Neural progenitor cell (in vitro differentiated cells): ENCODE results near the gene NIT1.

Experiments
- EZH2 ChIP-seq: fragments of 200-600 bp; sonication (generic); IDR thresholded peaks from 2 replicates; pipeline ENCODE4 v1.6.1; 2017; ENCODE audit warnings: antibody characterized with exemption, mild to moderate bottlenecking, moderate library complexity
- EZH2phosphoT487 ChIP-seq: fragments of 200-600 bp; sonication (generic); IDR thresholded peaks from 2 replicates; pipeline ENCODE4 v1.6.1; 2017; ENCODE audit warnings: antibody characterized with exemption
- TF ChIP-seq, protein P1 (sequence below): fragments of 200-600 bp; sonication (generic); IDR thresholded peaks from 2 replicates; pipeline ENCODE4 v1.5.1; 2017; ENCODE audit warnings: antibody characterized with exemption, mild to moderate bottlenecking

DNA sequence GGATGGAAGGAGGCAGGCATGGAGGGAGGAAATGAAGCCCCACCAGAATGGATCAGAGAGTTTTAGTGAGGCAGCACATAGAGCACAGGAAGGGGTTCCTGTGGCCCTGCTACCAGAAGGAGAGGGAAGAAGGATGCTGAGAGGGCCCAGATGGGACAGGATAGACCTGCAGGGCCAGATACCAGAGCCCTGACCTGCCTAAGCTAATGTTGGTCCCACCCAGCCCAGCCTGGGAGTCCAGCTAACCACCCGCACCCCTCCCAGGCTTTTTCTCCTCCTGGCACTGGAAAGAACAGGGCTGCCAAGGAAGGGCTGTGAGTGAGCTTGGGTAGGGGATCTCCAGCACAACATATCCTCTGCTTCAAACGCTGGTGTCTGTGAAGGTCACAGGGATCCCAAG lies 35.4 kb upstream of the NIT1 start:
- TF ChIP-seq, protein P1, sequence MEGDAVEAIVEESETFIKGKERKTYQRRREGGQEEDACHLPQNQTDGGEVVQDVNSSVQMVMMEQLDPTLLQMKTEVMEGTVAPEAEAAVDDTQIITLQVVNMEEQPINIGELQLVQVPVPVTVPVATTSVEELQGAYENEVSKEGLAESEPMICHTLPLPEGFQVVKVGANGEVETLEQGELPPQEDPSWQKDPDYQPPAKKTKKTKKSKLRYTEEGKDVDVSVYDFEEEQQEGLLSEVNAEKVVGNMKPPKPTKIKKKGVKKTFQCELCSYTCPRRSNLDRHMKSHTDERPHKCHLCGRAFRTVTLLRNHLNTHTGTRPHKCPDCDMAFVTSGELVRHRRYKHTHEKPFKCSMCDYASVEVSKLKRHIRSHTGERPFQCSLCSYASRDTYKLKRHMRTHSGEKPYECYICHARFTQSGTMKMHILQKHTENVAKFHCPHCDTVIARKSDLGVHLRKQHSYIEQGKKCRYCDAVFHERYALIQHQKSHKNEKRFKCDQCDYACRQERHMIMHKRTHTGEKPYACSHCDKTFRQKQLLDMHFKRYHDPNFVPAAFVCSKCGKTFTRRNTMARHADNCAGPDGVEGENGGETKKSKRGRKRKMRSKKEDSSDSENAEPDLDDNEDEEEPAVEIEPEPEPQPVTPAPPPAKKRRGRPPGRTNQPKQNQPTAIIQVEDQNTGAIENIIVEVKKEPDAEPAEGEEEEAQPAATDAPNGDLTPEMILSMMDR: no peak
- no peak for TF ChIP-seq EZH2
- no peak for TF ChIP-seq EZH2phosphoT487
